Measurements from ENCODE around the gene EEF2KMT. TPM values are rescaled to one million over a fixed set of nuclear protein-coding genes. Genes with fewer than 3 reads are reported as not detected.

EEF2KMT gene
- total RNA-seq, 1 donor from 2014 or later: 5.0 TPM

DNA sequence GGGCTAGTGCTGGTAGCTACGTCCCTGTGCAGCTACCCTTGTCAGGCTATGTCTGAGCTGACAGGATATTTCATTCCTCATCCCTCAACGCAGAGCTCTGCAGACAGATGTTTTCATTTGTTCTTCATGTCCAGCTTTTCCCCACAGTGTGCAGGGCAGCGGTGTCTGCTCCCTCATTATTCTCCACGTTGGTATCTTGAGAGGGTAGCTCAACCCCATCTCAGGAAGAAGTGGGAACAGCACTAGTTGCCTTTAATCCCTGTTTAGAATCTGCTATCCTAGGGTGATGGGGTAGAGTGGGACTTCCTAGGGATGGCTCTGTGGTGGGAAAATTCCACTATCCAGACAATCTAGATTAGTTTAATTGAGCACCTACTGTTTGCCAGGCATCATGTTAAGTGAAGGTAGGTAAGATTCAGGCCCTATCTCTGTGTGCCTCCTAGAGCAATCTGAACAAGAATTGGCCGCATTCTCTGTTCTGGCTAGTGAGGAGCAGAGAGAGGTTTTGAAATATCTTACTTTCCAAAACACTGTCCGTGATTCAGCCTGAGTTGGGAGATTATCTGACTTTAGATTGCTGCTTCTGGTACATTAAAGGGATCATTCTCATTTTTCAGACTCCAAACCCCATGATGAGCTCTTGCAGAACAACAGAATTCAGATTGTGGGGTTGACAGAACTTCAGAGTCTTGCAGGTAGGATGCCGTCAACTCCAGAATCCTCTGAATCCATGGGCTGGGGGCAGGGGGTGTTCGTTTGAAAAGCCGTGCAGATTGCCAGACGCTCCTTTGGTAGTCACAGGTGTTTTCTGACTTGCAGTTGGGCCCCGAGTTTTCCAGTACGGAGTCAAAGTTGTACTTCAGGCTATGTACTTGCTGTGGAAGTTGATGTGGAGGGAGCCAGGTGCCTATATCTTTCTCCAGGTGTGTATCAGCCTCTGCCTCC lies 25.0 kb downstream of the EEF2KMT start:
- ATAC-seq (no peak), DNase-seq (ENCODE audit: low spot score) (no peak)

DNA sequence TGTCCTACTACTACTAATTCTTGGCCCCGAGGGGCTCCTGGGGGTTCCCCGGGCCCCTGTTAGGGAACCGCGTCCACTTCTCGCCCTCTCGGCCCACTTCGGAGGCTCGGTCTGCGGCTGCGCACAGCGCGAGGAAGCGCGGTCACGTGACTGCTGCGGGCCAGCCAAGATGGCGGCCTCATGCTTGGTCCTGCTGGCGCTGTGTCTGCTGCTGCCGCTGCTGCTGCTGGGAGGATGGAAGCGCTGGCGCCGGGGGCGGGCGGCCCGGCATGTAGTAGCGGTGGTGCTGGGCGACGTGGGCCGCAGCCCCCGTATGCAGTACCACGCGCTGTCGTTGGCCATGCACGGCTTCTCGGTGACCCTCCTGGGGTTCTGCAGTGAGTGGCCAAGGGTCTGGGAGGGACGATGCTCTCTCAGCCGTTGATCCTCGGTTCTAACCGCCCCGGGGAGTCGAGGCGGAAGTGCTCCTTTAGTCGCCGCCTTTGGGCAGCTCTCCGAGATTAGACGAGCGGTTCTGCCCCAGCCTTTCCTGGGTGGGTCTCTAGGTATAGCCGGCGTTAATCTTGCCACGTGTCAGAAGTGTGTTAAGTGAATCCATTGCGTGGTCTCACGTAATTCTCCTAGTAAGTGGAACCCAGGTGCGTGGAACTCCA lies 25.8 kb downstream of the EEF2KMT start, which contains the start of gene ALG1:
Gene ALG1 (plus strand): TSS at position 163 of the 653 bp plus-strand sequence. CDS start 7 bp downstream, at position 170.
- DNase-seq (ENCODE audit: low spot score) (peak; percentile 88), ATAC-seq (peak; percentile 94)

DNA sequence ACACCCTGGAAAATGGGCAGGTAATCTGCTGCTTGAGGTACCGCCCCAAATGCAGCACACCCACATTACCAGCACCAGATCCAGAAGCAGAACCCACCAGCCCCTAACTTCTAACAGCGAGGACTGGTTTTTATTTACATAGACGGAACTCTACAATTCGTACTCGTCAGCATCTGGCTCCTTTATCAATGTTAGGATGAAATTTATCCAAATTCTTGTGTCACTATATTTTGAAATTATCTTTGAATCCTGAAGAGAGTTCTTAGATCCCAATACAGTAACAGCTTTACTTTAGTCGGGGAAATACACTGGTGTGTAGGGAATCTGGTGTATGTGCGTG lies 26.3 kb downstream of the EEF2KMT start:
- ATAC-seq: peak; percentile 5
- DNase-seq (ENCODE audit: low spot score): no peak

DNA sequence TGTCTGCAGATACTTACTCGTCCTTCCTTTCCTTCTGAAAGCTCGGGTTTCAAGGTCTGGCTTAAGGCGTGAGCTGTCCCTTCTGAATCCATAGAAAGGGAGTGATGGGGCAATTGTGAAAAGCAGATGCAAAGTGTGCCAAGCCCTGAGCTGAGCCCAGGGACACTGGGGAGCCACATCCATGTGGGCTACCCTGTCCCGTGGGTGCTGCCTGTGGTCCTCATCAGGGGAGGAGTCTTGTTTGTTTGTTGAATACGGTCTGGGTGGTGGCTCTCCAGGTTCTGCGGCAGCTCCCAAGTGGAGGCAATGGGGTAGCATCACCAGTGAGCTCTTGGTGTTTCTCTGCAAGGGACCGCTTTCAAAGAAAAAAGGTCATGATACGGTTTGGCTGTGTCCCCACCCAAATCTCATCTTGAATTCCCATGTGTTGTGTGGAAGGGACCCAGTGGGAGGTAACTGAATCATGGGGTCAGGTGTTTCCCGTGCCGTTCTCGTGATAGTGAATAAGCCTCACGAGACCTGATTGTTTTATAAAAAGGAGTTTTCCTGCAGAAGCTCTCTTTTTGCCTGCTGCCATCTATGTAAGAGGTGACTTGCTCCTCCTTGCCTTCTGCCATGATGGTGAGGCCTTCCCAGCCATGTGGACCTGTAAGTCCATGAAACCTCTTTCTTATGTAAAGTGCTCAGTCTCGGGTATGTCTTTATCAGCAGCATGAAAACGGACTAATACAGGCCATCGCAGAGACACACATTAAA lies 27.0 kb downstream of the EEF2KMT start:
- no peak for DNase-seq (ENCODE audit: low spot score)
- ATAC-seq: no peak

DNA sequence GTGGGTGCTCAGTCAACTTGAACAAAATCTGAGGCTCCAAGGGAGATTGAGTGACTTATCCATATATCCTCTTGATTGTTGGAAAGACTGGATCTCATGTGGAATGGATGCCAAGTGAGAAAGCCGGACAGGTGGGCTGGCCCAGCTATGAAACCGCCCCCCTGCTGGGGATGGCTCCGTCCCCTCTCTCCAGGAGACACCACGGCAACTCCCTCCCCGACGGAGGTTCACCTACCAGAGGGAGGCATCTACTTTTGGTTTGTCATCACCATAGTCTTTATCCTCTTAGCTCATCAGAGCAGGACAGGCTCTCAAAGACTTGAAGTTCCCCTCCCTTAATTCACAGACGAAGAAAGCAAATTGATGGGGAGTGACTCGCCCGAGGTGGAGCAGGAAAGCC lies 27.7 kb downstream of the EEF2KMT start:
- ATAC-seq: no peak
- DNase-seq (ENCODE audit: low spot score): no peak

DNA sequence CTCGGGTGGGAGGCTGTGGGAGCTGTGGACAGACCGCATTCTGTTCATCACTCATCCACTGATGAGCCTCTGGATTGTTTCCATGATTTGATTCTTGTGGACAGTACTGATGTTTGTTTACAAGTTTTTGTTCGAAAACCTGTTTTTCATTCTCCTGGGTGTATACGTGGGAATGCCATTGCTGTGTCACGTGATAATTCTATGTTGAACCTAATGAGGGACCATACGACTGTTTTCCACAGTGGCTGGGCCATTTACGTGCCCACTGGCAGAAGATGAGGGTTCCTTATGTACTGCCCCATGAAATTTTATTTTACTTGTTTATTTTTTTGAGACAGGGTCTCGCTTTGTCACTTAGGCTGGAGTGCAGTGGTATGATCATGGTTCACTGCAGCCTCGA lies 28.5 kb downstream of the EEF2KMT start:
- ATAC-seq (no peak), DNase-seq (ENCODE audit: low spot score) (no peak)

DNA sequence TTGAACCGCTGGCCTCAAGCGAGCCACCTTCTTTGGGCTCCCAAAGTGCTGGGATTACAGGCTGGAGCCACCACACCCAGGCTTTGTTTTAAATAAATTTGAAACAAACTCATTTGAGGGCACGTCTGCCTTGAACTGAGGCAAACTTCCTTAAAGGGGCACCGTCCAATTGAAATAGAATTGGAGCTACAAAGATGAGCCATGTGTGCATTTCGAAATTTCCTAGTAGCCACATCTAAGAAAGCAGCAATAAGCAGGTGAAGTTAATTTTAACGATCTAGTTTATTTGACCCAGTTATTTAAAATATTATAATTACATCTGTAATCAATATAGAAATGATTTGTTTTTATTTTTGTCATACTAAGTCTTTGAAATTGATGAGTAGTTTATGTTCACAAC lies 31.1 kb downstream of the EEF2KMT start:
- DNase-seq (ENCODE audit: low spot score) (no peak), ATAC-seq (no peak)

DNA sequence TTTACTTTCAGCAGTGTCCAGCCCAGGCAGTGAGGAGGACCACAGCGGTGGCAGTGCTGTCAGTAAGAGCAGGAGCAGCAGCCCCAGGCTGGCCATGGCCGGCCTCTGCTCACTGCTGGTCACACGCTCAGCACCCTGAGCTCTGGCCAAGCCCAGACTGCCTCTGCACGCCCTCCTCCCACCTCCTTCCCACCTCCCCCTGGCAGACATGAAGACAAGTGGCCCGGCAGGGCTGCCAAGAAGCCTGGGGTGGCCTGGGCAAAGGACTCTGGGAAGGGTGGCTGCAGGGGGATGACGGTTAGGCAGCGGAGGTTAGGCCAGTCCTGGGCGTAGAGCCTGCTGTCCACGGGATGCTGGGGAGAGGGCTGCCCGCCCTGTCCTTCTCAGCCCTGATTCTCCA lies 31.8 kb downstream of the EEF2KMT start, which contains the start of gene C16orf89:
Gene C16orf89 (minus strand): TSS at position 144 of the 400 bp plus-strand sequence. CDS start 48 bp downstream, at position 96.
- ATAC-seq: no peak
- no peak for DNase-seq (ENCODE audit: low spot score)

DNA sequence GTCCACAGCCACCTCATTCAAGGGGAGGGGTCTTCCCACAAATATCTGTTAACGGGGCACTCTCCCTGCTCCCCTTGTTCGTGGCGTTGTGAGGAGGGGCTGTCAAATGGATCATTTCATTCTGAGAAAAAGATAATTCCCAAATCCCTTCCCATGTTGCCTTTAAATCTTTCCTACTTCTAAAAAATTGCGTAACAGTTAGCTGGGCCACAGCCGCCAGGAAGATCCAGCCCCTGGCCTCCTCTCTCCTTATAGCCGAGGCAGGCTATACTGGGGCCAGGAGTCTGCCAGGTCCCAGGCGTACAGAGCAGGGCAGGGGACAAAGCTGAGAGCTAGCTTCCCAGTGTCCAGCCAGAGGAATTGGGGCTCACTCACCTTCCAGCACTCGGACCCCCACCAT lies 32.3 kb downstream of the EEF2KMT start:
- ATAC-seq (no peak), DNase-seq (ENCODE audit: low spot score) (no peak)

DNA sequence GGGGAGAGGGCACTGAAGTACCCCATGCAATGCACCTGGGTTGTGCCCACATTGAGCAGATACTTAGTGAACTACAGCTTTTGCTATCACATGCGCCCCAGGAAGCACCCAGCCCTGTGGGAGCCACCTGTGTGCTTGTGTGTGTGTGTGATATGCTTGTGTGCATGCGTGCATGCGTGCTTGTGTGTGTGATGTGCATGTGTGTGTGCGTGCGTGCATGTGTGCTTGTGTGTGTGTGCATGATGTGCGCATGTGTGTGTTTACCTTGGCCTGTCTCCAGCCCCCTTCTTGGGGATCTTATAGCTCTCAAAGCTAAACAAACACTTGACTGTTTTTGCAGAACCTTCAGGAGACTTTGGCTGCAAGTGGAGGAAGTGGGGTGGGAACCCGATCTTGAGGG lies 32.7 kb downstream of the EEF2KMT start:
- DNase-seq (ENCODE audit: low spot score) (no peak), ATAC-seq (no peak)

DNA sequence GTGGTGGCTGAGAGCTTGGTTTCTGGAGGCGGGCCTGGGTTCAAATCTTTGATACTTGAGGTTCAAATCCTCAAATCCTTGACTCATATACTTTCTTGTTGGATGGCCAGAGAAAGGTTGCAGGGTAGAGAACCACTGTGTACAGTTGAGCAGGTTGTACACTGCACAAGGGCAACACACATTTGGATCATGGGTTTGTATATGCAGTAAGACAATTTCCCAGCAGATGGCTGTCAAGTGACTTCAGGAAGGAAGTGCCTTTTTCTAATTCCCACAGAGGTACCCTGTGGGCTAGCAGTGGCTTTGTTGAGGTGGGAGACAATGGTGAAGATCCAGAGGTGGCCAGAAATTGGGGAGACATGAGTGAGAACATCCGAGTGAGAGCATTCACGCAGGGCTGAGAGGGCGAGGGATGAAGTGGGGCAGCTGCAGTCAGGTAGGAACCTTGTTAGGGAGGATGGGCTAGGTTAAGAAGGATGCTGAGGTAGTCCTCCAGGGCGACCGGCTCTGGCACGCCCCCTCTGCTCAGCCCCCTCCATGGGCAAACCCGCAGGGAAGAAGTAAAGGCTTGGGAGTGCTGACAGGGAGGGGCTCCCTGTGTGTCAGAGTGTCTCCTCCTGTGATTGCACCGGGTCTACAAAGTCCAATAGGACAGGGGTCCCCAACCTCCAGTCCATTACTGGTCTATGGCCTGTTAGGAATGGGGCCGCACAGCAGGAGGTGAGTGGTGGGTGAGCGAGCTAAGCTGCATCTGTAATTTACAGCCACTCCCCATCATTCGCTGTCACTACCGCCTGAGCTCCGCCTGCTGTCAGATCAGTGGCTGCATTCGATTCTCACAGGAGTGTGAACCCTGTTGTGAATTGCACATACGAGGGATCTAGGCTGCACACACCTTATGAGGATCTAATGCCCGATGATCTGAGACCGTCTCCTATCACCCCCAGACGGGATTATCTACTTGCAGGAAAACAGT lies 34.5 kb downstream of the EEF2KMT start:
- DNase-seq (ENCODE audit: low spot score) (no peak), ATAC-seq (no peak)

DNA sequence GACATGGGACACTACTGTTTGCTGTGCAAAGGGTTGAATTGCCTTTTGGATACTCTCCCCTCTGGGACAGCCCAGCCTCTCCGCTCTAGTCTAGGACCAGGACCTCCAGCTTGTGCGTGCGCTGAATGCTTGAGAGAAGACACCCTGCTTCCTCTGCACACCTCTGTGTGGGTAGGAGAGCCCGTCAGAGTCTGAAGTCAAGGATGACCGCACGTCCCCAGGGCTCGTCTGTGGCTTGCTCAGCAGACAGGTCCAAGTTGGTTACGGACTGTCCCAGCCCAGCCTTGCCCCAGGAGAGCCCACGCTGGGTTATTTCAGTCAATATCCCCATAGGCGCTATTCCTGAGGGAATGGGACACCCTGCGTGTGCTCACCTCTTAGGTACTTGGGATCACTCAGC lies 35.5 kb downstream of the EEF2KMT start:
- DNase-seq (ENCODE audit: low spot score) (no peak), ATAC-seq (no peak)

DNA sequence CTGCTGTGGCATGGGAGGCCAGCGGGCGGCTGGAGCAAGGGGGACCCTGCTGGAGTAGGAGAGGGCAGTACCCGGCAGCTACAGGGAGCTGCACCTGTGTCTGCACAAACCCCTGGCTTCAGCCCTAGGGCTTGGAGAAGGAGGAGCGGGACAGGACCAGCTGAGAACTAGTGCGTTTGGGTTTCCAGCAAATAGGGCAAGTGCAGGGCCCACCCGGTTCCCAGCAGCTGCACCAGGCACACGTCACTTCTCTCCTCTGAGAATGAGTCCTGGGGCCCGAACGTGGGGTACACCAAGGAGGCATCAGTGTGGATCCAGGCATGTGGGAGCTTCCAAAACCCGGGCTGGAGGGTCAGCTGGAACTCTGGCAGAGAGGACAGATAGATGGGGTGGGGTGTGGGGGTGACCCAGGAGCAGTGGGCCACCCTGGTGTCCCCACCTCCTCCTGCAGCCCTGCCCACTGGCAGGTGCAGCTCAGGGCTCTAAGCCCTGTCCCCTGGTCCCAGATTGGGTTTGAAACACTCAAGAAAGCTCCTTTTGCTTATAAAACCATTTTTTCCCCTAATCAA lies 37.4 kb downstream of the EEF2KMT start:
- DNase-seq (ENCODE audit: low spot score) (no peak), ATAC-seq (no peak)

DNA sequence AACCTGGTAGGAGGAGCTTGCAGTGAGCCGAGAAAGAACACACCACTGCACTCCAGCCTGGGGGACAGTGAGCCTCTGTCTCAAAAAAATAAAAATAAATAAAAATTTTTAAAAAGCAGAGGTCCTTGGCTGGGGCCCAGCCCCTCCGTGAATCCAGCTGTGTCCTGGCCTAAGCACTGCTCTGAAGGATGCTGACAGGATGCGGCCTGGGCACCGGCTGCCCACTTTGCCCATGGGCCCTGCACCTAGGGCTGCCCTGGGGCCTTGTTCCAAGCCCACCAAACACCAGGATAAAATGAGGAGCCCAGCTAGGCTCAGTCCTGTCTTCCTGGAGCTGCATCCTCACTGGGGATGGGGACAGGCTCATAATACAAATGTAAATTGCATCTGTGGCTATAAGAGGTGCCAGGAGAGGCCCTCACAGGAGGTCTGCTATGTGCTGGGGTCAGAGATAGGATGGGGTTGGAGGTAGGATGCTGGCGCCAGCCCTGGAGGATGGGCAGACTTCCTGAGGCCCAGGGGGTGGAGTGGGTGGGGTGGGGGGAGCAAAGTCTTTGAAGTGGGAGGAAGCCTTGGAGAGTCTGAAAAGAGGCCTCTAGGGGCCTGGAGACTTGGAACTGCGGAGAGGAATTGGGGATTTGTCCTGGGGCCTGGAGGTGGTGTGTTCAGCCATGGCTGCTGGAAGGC lies 38.1 kb downstream of the EEF2KMT start:
- DNase-seq (ENCODE audit: low spot score) (no peak), ATAC-seq (no peak)

DNA sequence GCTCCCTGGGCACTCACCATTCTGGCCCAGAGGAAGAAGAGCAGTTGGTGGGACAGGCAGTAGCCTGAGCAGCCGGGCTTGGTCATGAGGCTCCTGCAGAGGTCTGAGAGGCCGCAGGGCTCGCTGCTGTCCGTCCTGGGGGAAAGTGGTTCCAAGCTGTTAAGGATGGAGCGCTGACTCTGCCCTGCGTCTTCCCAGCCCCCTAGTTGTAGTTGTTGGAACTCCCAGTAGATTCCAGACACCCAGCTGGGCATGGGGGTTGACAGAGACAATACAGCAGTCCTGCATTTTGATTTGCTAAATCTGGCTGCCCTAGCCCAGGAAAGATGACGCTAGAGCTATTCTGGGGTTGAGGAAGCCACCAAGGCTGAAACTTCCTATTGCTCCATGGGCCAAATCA lies 39.1 kb downstream of the EEF2KMT start:
- no peak for DNase-seq (ENCODE audit: low spot score)
- ATAC-seq: no peak

DNA sequence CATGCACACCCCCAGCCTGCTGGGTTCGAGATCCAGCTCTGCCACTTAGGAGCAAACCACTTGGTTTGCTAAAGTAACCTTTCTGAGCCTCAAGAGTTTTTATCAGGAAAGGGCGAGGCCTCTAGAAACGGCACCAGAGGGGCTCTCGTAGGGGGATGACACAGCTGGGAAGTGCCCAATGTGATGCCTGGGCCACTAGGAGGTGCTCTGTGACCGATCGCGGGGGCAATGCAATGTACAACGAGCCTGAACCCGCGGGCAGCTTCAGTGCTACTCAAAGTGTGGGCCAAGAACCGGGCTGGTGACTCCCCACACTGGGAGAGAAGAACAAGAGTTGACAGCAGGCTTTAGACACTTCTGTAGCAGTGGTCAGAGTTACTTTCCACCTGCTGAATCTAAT lies 41.2 kb downstream of the EEF2KMT start:
- DNase-seq (ENCODE audit: low spot score): no peak
- ATAC-seq: peak; percentile 40

DNA sequence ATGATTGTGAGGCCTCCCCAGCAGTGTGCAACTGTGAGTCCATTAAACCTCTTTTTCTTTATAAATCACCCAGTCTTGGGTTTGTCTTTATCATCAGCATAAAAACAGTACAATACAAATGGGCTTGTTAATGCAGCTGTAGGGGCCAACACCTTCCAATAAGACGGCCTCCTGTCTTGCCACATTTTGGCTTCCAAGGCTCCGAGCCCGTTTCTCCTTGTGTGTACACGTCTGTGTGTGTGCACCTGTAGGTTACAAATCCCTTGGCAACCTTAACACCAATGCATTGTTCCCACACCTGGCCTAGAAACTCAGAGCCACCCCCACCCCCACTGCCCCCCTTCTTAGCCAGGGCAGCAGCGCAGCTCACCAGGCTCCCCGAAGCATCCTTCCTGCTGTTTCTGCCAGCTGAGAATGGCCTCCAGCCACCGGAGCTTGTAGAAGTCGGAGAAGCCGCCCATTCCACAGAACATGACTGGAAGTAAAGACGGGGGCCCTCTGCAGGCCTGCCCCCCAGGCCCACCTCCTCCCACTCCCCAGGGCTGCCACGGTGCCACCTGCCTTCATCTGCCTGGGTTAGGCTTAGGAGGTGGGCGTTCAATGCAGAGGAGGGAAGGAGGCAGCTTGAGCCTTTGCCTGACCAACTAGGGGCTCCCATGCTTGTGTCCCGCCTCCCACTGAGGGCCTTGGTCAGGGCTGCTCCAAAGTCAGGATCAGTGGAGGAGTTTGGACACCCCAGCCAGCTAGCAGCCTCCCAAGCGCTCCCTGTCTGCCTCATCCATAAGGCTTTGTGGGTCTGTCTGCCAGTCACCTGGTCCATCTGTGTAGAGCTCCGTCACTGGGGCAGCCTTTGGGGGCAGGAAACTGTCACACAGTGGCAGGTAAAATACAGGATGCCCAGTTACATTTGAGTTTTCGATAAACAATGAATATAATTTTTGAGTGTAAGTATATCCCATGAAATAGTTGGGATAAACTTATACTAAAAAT lies 42.4 kb downstream of the EEF2KMT start:
- no peak for DNase-seq (ENCODE audit: low spot score)
- no peak for ATAC-seq

DNA sequence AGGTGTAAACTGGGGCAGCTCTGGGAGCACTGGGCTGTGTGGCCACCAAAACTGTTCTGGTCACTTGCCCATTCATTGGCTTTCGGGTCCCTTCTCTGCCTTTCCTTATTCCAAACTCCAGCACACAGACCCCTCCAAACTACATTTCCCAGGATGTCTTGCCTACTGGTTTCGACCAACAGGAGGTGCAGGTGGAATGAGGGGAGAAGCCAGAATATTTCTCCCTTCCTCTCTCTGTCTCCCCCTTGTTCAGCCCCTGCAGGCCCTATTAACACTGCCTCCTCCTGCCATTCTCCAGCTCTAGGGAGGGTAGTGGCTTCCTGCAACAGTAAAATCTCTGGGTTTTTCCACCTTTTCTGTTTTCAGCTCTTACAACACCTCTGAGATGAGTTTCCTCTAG lies 50.7 kb downstream of the EEF2KMT start:
- DNase-seq (ENCODE audit: low spot score): no peak
- no peak for ATAC-seq
